GM19455 (cell line): Measurements from ENCODE around the gene AFAP1L1.

ENCODE experiments used
- ATAC-seq: cut with Tn5 transposase; IDR thresholded peaks from one replicate; pipeline ENCODE4 v1.9.1; 2021; ENCODE audit not compliant: unreplicated experiment

Gene AFAP1L1

DNA sequence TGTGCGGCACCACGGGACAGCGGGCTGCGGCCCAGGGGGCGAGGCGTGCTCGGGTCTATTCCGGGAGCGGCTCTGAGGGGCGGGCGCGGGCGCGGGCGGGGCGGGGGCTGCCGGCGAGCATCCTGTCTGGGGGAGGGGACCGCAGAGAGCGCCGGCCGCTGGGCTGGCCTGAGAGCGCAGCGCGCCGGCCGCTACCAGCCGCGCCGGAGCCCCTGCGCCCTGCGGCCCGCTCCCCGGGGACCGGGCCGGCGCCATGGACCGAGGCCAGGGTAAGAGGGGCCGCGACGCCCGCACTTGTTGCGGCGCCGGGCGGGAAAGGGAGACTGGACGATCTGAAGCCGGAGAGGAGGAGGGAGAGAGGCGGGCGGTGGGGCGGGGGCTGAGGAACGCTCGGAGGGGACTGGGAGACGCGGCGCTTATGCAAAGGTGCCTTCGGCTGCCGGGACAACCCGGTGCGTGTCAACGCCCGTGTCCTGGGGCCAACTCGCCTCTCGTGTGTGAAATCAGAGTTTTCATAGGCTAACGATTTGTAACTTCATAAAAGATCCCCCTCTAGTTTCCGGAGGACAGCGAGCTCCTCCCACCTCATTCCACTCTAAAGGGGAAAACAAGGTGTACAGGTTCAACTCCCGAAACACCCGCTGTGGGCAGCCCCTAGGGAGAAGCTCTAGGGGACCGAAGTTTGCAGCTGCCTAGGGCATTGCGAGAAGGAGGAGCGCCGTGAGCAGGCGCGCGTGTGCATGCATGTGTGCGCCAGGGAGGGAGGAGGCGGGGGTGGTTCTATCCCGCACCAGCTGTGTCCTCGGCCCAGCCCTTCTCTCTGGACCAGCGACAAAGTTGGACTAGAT lies at the start of gene AFAP1L1:
Gene AFAP1L1 (plus strand): TSS at position 144 of the 848 bp plus-strand sequence. CDS start 110 bp downstream, at position 254.
- no peak for ATAC-seq

DNA sequence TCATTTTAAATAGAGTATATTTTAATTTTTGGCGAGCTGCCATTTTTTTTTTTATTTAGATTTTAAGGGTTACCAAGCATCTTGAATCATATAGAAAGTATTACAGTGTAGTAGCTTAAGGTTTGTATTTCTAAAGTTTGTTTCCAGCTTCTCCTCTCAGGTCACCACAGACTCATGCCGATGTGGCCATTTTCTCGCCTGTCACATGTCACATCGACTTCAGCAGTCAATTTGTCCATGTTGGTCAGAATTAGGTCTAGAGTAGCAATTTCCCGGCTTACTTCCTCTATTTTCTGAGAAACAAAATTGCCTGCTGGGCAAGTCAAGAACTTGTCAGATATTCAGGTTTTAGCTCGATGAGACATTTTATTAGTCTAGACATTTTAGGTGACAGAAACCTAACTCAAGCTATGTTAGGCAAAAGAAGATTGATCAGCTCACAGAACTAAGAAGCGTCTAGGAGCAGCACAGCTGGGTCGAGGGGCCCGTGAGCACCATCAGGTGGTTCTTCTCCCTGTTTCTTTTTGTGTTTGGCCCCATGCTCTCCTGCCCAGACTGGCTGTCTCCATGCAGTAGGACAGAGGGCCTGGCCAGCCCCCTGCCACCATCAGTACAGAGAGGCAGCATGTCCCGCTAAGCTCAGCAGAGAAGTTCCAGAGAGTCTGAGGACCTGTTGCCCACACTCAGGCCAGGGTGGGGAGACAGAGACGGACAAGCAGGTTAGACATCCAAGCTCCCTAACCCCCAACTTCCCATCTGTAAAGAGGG lies 48.4 kb upstream of the AFAP1L1 start:
- ATAC-seq, result no peak

DNA sequence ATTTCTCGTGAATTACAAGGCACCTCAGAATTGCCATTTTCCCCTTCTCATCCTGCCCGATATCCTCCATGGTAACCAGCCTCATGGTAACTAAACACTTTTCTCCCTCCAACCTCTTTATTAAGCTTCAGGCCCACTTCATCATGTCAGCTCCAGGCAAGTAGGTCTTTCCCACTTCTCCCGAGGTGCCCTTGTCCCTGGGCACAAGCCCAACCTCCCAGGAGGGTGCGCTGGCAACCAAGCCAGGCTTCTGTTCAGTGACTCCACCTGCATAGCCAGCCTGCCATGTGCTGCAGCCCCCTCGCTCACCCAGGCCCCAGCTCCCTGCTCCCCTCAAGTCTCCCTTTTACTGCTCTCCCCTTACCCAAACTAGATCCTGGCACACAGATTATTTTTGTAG lies 47.4 kb upstream of the AFAP1L1 start:
- no peak for ATAC-seq

DNA sequence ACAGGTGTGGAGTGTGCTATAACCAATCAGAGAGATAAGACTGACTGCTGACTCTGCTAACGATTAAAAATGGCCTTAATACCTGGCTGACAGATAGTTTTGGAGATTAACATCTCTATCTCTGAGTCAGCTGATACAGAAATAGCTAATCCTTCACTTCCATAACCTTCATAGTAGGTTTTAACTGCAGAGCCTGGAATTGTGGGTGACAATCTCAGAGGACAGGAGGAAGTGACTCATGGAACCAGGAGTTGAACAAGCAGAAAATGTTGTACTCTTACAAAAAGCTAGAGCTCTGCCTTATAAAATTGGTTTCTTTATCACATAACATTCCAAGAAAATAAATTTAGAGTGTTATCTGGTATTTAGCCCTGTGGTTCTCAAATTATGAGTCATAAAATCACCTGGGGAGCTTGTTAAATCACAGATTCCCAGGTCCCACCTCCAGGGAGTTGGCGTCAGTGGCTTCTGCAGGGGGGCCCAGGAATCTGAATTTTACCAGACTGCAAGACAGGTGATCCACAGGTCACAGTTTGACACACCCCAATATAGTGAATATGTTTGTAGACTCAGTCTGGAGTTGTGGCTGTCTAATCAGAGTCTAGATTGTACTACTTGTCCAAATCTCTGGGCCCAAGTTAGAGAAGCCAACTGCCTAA lies 44.4 kb upstream of the AFAP1L1 start:
- no peak for ATAC-seq

DNA sequence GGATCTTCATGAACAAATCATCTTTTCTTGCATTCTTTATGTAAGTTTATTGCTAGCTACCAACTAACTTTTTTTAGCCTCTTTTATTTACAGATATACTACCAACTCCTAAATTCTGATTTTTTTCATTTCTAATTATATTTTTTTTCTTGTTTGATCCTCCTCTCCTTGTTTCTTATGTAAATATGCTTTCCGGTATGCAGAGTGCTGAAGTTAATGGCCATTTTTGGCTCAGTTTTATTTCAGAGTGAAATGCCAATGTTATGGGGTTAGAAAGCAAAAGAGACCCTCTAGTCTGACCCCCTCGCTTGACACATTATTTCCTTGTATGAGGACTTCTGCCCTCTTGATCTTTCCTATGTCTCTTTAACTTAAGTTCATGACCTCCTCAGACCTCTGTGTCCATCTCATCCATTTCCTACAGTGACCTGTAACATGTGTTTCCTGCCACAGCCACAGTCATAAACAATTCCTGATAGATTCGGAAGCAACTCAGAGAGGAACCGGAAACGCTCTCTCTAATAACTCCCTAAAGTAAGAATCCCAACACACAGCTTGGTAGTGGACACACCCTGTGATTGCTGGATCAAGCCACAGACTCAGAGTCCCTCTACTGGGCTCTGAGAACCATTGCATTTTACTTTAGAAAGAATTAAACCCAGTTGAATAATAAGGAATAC lies 42.9 kb upstream of the AFAP1L1 start:
- ATAC-seq, result no peak

DNA sequence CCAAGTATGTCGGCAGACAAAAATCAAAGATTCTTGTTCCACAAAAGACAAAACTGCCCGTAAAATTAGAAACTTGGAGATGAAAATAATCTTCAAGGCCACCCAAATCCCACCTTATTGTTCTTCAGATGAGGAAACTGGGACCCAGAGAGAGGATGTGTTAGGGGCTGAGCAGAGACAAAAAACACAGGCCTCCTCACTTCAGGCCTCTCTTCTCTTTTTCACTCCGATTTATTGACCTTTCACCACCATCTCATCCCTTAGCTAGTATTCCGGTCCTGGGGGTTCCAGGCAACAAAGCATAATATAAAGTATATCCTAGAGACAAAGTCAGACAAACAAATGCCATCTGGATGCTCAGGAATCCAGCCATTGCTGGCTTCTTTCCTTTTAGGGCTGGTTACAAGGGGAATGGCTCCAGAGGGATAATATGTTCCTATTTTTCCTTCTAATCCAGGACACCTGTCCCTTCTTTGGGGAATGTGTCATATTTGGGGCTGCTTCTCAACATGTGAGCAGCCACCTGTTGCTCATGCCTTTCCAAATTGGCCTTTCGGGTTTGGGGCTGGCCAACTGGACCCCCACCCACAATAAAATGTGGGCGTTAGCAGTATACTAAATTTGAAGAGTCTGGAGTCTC lies 42.2 kb upstream of the AFAP1L1 start:
- no peak for ATAC-seq

DNA sequence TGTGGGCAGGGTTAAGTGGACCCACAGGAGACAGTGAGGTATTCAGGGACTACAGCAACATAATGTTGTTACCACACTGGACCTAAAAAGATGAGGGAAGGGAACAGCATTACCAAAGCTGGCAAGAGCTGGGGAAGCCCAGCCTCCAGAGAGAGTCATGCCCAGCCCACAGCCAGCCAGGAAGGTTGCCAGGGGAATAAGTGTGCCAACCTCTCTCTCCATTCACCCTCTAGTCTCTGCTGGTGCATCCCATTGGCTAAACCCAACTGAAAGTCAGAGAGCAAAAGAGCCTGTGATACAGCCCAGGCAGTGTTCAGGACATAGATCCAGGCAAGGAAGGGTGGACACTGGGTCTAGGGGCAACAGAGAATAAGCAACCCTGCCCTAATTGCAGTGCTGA lies 35.8 kb upstream of the AFAP1L1 start:
- no peak for ATAC-seq

DNA sequence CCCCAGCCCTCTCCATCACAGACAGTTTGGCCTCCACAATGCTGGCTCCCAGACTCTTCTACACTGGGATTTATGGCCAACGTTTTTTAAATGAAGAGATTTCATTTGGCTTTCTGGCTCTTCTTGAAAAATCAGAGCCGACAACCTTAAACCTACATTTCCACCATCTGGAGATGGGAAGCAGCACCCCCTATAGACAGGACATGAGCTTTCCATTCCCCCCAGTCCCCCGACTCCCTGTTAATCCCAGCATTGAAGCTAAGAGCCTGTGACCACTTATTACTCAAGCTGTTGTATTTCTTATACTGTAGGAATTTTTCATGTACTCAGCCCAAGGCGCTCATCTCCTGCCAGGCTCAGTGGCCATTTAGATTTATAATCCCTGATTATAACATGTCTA lies 34.0 kb upstream of the AFAP1L1 start:
- ATAC-seq, result no peak

DNA sequence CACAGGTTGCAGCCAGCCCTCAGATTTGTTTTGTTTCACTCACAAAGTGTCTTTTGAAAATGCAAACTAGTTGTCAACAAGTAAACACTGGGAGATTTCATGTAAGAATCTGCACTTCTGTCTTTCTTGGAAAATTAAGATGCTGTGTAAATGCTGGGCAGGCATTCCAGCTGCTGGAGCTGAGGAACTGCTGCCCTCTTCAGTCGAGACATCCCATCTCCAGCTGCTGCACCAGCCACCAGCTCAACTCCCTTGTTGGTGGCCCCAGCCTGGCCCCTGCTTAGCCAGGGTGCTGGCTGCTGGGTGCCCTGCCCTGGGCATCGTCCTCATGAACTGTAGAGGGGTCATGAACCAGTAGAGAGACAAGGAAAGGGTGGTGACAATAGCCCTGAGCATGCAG lies 33.1 kb upstream of the AFAP1L1 start:
- no peak for ATAC-seq

DNA sequence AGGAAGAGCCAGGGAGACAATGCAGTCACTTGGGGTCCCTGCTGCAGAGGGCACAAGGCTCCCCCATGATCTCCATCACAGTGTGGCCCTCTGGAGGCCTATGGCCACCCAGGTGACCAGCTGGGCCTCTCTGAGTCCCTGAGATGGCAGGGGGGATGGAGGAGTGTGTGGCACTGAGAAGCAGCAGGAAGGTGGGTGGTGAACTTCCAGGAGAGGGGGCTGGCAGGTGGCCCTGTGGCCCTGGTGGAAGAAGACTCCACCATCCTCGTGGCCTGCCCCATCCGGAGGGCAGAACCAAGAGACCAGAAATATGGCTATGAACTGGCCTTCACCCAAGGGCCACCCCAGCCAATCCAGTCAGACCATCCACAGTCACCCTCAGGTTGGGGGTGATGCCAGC lies 31.7 kb upstream of the AFAP1L1 start:
- ATAC-seq, result no peak

DNA sequence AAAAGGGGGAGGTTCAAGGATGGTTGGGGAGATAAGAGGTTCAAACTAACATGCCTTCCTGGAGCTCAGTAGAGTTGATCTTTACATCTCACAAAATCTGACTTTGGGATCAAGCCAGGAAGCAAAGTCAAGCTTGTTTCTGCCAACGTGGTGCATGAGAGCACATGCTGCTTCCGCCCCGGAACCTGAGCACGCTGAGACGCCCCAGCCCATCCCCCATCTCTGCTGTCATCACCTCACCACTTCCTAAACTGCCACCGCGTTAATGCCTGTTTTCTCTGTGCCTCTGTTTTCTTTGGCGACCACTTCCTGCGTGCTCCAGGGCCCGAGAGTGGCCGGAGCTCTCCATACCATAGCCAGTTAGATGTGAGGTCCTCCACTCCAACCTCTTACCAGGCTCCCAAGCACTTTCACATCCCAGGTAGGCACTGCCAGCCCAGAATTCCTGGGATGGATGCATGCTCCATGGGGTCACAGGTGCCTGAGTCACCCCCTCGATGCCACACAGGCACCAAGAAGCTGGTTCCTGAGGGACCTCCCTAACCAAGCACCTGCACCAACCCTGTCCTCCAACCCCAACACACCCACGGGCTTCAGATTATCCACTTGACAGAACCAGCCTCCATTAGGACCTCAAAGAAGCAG lies 31.2 kb upstream of the AFAP1L1 start:
- ATAC-seq, result no peak

DNA sequence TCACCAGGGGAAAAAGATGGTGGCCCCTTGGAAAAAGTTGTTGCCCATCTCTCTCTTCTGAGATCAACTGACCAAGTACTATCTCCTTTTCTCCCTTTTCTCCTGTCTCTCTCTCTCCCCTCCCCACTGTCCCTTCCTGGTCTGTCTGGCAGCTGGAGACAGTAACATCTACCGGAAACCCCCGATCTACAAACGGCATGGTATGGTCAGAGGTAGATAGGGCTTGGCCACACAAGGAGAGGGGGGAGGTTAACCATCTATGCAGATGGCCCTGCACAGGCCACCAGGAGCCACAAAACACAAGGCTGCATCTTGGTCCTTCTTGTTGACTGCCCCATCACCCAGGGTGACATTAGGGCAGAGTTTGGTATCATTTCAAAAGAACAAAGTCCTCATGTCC lies 29.3 kb upstream of the AFAP1L1 start:
- ATAC-seq, result no peak

DNA sequence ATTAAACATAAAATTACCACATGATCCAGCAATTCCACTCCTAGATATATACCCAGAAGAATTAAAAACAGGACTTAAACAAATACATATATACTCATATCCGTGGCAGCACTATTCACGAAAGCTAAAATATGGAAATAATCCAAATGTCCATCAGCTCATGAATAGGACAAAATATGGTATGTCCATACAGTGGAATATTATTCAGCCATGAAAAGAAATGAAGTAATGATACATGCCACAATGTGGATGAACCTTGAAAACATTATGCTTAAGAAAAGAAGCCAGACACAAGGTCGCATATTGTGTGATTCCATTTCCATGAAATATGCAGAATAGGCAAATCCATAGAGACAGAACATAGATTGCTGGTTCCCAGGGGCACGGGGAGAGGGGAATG lies 24.8 kb upstream of the AFAP1L1 start:
- ATAC-seq, result no peak

DNA sequence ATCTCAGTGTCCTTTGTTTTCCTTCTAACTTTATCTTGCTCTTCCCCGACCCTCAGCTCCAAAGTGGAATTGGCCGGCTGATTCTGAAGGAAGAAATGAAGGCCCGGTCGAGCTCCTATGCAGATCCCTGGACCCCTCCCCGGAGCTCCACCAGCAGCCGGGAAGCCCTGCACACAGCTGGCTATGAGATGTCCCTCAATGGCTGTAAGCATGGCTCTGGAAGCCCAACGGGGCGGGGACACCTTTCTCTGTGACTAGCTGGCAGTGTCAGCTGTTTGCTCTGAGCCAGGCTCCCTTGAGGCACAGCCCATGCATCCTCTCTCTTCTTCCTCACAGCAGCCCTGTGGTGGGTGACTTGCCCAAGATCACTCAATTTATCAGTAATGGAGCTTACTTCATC lies 23.9 kb upstream of the AFAP1L1 start:
- ATAC-seq, result no peak

DNA sequence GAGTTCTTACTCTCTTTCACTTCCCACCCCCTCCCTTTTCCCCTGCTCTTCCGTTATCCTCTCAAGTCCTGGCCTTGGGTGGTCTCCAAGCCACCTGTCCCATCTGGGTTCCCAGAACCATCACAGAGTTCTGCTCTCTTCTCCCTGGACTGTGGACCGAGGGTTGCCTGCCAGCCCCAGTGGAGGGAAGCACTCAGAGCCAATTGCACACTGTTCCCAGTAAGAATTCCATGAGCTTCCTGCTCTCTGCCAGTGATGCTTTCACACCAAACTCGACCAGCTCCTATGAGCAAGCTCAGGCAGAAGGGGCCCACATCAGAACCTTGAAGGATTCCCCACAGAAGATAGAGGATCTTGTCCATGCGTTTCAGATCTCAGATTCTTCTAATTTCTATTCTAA lies 20.1 kb upstream of the AFAP1L1 start:
- ATAC-seq, result no peak

DNA sequence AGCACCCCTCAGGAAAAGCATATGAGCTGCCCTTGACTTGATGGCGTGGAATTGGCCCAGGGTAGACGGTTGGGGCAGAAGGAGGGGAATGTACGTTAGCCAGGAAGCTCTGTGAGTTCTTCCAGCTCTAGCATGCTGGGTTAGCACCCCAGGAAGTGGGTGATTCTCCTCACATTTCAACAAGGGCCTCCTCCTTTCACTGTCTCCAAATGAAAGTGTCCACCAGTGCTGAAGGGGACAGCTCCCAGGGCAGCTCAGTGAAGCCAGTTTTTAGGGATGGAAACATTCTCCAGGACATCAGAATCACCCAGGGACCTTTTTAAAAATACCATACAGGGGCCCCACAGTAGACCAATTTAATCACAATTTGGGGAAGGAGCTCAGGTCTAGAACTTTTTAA lies 17.2 kb upstream of the AFAP1L1 start:
- ATAC-seq, result no peak

DNA sequence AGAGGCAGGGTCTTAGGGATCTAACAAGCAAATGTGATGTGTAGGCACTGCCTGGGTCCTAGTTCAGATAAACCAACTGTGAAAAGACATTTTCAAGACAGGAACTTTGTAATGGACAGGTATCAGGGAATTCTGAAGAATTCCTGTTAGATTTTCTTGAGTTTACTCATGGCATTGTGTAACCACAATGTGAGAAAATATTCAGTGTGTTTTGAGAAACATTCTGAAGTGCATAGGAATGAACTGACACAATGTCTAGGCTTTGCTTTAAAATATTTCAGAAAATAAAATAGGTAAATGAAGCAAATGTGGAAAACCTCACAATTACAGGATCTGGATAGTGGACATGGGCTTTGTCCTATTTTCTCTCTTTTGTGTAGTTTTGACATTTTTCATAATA lies 15.2 kb upstream of the AFAP1L1 start:
- ATAC-seq, result no peak

DNA sequence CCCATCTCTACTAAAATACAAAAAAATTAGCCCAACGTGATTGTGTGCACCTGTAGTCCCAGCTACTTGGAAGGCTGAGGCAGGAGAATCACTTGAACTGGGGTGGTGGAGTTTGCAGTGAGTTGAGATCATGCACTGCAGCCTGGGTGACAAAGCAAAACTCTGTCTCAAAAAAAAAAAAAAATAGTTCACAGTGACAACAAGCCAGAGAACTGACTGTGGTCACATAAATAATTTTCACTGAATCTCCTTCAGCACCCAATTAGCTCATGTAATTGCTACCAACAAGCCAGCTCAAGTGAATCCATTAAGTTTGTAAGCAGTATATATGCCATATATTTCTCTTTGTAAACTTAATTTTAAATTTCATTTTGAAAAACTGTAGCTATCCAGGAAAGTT lies 14.5 kb upstream of the AFAP1L1 start:
- no peak for ATAC-seq

DNA sequence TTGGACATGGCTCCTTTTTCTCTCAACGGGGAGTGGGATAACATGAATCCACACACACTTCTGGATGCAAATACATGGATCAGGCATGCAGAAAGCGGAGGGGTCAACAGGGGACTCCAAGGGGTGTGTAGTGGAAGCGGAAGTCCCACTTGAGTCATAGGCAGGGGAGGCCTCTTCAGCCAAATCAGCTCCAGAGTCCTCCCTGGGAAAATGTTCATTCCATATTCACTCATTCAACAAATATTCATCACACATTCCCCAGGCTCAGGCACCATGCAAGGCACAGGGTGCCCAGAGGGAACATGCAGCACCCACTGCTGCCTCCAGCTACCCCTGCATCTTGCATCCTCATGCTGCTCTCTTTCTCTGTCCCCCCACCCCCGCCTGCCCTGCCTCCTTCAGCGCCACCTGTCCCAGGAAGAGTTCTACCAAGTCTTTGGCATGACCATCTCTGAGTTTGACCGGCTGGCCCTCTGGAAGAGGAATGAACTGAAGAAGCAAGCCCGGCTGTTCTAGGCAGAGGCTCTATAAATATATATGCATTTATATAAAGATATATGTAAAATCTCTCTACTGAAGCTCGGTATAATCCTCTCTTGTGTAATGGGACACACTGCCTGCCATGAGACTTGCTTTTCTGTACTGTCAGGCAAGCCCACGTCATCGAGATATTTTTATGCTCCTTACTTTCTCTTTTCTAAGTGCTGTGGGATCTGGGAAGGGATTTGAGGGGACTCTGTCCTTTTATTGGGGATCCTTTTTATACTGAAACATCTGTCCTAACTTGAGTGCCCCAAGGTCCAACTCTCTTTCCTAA lies 13.6 kb upstream of the AFAP1L1 start:
- ATAC-seq, result no peak
